HG03342 (cell line): Measurements from ENCODE around the gene ZEB2.

Experiments
- ATAC-seq: cut with Tn5 transposase; IDR thresholded peaks from one replicate; pipeline ENCODE4 v1.9.1; 2021; ENCODE audit warnings: mild to moderate bottlenecking, moderate library complexity; ENCODE audit not compliant: unreplicated experiment

ZEB2 gene

DNA sequence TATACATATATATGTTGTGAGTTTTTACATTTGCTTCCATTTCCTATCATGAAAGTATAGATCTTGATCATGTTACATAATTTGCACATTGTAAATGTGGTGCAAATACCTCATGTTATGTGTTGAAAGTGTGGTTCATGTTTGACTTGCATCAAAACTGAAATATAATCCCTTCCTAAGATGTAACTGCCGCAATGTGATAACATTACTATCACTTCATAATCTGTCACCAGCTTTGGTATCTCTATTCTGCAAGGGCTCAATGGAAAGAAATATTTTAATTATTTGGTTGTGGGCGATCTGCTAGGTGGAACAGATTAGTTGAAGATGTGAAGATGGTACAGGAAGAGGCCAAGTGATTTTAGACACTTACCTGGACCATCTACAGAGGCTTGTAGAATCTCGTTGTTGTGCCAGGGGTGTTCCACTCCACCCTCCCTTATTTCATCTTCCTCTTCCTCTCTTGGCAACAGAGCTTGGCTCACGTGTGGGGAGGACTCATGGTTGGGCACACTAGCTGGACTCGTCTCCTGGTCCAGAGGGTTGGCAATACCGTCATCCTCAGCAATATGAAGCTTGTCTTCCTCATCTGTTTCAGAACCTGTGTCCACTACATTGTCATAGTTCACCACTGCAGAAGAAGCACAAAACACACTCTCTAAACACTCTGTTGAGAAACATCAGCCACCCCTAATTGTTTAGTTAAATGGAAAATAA lies 90.4 kb downstream of the ZEB2 start:
- no peak for ATAC-seq

DNA sequence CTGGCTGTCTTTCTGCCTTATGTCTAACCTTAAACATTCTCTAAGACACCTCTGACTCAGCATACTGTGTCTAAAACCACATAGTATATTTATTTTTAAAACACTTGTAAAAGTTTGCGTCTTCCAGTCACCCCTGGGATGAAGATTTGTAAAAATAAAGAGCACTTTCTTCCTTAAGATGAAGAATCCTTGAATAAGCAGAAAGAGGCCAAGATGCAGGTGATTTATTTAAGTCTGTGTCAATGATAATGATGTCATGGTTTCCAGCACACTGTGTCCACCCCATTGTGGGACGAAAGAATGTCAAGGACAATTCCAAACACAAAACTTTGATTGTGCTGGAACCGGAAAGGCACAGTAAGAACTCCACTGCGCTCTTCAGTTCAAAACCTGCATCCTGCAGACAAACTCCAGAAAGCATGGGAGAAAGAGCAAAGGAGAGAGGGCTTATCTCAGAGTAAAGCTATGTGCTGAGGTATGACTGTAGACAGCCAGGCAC lies 92.9 kb downstream of the ZEB2 start:
- ATAC-seq: no peak

DNA sequence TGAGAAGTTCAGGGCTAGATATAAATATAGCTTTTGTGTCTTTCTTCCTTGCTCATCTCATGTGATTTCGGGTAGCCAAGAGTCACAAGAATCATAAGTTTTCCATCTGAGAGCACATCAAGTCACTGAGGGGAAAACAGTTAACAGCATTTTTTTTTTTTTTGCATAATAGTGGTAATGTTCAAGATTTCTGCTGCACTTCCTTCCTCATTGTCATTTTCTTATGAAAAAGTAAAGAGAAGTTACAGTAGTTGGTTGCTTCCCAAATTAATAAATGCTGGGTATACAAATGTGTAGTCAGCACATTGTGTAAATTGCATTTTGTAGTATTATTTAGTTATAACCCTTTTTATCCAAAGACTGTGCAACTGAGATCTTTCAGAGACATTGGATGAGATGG lies 93.6 kb downstream of the ZEB2 start:
- no peak for ATAC-seq

DNA sequence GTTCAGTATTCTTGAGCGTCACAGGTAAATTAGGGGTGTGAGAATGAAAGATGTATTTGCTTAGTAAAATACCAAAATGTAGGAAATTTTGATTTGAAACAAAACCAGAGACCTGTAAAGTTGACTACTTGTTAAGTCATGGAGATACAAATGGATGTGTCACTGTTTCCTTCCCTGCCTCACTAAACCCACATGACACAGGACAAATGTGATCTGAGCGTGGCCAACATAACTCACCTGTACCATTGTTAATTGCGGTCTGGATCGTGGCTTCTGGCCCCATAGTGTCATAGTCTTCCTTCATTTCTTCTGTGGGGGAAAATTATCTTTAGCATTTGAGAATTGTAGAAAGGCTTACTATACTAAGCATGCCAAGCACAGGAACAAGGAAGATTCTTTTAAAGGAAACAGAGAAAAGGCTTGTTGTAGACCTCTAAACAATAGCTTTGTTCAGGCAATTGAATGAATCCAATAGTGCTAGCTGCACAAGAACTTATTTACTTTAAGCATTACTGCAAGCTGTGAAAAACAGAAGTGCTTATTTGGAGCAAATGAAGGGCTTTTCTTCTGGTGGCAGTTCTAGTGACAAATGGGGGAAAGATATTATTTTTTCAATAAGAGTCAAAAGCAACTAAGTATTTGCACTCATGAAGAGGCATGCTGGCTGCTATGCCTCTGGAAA lies 95.2 kb downstream of the ZEB2 start:
- ATAC-seq: no peak

DNA sequence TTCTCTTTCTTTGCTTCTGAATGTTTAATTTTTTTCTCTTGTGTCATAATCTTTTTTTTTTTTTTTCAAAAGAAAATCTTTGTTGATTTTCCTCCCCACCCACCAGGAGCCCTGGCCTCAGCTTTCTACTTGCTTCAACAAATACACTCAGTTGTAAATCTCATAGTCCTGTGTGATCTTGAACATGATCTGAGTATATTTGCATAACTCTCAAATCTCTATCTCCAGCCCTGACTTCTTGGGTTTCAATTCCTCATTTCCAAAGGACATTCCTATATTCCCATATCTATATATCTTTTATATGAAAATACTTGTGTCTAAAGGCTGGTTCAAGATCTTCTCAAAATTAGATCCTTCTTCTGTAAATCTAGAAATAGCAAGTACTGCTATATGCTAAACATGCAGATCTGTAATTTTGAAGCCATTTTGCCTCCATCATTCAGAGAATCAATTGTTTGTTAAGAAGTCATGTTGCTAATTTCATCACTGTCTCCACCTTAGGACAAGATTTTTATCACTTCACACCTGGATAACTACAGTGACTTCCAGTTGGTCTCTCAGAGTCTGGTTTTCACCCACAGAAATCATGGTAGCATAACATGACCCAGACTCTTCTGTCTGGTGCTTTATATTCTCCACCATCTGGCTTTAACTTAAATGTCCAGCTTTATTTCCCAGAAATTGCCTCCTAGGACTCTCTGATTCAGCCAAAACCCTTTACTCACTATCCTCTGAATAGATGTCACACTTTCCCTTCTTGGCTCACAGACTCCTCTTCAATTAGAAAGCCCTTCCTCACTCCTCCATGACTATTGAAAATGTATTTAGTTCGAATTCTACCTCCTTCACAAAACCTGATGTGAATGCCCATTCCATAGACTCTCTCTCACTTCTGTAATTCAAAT lies 98.1 kb downstream of the ZEB2 start:
- no peak for ATAC-seq

DNA sequence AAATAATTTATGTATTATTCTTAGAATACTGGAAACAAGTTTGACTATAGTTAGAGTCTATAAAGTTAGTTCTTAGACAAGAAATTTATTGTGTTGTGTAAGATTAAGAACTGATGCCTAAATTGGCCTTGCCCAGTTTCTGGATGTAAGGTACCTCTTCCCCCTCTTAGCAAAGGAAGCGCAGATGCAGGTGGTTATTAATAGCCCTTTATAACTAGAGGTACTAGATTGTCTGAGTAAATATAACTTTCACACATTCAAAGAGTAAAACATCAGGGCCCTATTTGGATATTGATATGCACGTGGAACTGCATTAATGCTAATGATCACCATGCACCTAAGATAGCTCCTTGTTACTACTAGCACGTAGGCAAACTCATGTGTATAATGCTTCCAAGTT lies 100.7 kb downstream of the ZEB2 start:
- no peak for ATAC-seq

DNA sequence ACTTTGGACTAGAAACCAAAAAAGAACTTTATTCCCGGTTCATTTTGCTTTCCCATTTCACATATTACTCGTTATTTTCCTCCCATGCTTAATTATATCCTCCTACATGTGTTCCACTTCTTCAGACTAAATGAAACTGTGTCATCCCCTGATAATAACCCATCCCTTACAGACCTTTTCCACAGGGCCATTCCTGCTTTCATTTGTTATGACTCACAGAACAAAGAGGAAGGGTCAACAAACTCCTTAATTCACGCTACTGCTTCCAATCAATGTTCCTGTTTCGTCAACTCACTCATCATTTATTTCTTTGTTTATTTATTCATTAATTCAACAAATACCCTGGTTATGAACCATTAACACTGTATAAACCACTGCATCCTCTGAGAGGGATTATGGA lies 104.5 kb downstream of the ZEB2 start:
- ATAC-seq: no peak

DNA sequence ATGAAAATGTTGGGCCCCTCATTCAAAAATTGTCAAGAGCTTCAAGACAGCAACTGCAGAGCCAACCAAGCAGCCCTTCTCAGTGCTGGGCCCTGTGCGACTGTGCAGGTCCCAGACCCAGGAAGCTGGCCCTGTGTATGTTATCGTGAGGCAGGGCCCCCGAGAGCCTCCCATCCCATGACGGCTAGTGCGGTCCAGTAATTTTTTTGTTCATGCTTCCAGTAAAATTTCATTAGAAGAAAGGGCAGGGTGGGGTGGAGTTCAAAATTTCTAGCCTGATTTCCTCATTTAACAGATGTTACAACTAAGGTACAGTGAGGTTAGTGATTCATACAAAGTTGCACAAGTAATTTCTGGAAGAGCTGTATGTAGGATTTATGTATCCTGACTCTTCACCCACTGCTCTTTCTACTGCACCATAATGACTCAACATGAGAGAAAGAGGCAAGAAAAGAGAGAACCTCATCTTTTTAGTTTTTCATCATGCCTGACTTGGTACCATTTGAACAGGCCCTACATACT lies 105.5 kb downstream of the ZEB2 start:
- peak; percentile 68 for ATAC-seq

DNA sequence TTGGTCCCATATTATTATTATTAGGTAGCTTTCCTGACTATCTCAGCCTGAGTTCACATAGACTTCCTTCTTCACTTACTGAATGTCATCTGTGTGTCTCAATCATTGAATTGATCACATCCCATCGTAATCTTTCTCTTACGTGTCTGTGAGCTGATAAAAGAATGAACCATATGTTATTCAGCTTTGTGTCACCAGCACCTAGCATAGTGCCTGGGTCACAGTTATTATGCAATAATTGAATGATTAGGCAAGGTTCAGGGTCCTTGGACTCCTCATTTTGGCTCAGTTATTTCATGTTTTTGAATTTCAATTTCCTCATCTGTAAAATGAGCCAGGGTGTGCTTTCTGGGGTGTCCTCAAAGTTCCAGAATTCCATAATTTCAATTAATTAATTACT lies 107.2 kb downstream of the ZEB2 start:
- no peak for ATAC-seq

DNA sequence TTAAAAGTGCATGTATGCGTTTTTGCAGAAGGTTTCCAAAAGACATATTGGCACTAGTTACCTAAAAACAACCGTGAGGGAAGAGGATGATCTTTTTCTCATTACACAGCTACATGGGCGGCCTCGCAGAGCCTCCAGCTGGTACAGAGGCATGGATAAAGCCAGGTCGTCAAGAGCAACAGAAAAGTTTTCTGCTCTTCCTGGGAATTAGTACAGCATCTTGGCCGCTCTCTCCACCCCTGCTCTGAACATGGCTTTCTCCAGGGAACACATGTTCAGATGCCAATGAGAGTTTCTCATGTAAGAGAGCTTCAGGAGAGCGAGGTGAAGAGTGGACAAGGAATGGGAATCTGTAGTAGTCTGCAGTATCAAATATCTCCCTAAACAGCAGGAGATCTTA lies 108.4 kb downstream of the ZEB2 start:
- ATAC-seq: no peak

DNA sequence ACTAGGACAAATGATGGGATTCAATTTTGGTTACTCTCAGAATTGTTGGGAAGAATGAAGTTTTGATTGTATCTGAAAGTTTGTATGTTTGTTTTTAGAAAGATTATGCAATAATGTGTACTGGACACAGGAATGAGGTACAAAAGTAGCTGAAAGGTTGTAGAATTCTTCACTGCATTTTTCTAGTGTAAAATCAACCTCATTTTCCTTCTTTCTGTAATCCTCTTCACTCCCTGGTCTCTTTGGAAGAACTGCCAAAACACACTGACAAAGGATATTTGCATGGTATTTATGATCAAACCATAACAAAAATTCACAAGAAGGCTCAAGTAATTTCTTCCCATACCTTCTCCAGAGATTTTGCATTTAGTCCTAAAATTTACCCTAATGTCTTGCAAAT lies 110.7 kb downstream of the ZEB2 start:
- ATAC-seq: no peak

DNA sequence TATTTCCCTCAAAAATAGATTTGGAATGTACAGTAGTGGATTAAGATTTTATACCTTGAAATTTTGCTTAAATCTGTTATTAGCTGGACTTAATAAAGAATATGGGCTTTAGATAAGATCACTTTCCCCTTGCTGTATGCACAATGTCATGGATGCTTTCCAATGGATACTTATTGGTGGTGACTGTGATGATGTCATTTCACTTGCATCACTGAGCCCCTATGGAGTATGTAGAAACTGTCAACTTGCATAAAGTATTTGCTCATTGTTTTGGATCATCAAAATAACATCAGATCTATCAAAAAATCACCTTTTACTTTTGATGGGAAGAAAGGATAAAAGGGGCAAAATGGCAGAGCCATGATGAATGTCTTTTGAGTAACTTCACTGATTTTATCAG lies 112.7 kb downstream of the ZEB2 start:
- ATAC-seq: no peak

DNA sequence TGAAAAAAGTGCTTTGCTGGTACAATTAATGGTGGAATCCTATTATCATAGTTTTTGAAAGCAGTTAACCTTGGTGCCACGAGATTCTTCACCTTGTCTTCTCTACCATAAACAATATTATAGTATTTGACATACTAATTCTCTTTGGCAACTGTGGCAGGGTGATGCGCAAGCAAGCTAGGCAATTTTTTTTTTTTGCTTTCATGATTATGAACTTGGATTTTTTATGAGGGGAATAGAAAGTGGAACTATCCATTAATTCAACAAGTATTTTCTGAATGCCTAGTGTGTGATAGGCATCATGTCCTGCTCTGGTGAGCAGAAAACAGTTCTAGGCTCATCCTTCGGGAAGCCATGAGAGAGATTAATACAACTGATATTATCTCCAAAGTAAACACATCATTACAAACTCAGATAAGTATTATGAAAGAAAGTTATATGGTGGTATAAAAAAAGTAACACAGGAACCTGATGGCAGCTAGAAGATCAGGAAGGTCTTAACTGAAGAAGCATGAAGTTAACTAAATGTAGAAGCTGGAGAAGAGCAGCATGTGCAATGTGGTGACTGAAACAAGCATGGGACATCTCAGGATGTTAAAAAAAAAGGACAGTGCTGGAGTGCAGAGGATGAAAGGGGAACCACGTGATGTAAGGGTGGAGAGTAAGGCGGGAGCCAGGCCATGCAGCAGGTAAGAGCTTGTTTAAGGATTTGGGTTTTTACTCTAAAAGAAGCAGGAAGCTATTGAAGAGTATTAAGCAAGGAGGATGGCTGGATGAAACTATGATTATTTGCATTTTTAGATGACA lies 113.7 kb downstream of the ZEB2 start:
- no peak for ATAC-seq

DNA sequence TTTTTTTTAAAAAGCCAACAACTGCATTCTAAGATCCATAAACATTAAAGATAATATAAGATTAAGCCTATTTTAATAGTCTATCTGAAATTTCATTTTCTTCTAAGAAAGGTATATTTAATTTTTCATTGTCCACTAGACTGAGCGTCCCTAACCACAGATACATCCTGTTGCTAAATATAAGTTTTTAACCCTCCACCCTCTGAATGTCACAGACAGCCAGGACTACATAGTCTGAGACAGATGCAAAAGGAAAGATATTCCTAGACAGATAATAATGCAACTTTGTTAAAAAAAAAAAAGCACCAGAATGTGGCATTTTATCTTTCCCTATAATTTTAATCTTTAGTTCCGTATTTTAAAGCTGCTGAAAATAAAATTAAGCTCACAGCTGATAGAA lies 114.6 kb downstream of the ZEB2 start:
- no peak for ATAC-seq

DNA sequence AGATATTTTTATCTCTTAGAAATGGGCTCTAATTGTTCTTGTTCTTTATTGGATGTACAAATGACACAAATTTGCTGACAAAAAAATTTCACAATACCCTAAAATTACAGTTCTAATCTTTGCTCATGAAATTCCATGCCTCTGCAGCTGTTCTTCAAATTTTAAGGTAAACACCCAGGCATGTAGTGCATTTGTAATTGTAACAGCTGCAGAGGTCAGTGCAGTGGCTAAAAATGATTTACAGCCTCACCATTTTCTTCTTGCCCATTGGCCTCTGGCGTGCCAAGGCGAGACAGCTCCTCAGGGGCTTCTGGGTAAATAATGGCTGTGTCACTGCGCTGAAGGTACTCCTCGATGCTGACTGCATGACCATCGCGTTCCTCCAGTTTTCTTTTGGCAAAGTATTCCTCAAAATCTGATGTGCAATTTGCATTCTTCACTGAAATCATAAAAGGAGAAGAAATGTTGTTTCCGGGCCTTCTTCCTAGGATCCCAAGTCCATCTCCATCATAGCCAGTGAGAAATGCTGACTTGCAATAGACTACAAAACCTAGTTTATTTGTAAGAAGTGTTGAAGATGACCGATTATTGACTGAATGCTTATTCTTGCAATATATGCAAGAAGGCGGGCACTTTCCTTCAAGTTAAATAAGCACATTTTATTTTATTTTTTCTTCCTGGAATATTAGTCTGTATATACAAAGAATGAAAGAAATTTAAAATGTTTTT lies 115.2 kb downstream of the ZEB2 start:
- no peak for ATAC-seq

DNA sequence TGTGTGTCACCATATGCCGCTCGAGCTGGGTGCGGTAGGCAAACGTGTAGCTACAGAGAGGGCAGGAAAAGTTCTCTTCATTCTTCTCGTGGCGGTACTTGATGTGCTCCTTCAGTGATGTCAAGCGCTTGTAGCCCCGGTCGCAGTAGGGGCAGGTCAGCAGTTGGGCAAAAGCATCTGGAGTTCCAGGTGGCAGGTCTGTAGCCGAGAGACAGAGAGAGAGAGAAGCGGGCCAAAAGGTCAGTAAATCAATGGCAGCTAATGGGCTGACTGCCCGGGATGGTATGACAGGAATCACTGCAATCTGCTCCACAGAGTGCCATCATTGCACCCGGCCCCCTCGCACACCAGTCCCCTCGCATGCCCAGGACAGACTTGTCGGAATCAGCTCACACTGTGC lies 116.0 kb downstream of the ZEB2 start:
- ATAC-seq: no peak

DNA sequence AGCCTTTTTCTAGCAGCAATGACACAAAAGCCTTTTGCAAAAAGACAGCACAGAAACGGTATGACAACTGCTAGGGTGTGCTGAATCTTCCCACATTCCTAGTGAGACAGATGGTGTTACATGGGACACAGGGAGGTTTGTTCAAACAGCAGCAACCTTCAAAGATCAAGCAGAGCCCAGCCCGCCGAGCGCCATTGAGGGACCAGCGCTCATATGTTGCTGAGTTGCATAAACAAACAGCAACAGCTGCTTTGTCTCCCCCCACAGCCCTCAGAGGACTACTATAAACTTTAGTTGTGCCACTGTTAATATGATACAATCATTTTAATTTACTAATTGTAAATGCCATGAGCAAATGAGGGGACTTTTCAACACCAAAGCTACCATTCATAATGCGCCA lies 117.7 kb downstream of the ZEB2 start:
- ATAC-seq: no peak

DNA sequence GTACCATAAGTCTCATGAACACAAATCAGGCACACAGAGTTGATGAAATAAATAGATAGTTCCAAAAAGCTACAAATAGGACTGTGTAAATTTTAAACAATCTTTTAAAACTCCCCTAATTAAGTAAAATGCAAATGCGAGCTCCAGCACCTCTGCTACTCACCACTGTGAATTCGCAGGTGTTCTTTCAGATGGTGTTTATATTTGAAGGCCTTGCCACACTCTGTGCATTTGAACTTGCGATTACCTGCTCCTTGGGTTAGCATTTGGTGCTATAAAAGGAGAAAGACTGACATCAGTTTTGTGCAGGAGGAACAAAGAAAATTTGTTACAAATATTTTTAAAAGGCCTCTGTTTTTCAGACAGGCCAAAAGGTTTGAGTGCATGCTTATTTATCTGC lies 118.9 kb downstream of the ZEB2 start:
- ATAC-seq: no peak

DNA sequence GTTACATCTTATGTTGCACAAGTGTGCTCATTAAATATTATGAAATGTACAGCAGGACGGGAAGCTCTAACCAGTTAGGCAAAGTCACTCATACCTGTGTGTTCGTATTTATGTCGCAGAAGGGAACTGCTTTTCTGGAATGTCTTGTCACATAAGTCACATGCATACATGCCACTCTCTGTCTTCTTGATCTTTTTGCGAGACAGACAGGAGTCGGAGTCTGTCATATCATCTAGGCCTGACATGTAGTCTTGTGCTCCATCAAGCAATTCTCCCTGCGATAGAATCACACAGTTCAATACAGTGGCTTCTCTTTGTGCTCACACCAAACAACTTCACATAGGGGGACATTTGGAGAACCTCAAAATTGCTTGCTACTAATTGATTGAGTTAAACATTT lies 123.6 kb downstream of the ZEB2 start:
- no peak for ATAC-seq
